Breast epithelium (tissue), 4 donors: Measurements from ENCODE around the gene GDPD5. TPM values are rescaled to one million over a fixed set of nuclear protein-coding genes. Genes with fewer than 3 reads are reported as not detected.

Source experiments
- DNase-seq, 2 donors: peaks; one replicate each; pipeline ENCODE4 v3.0.0-alpha.2; 2019; ENCODE audit warnings: low spot score in 2 of 2
- H3K27ac ChIP-seq, 2 donors: fragments of 200-600 bp; sonication (generic) in 1 of 2; one replicate each; pipeline ENCODE4 v1.5.1; 2016 to 2019; ENCODE audit warnings: mild to moderate bottlenecking in 1 of 2
- H3K27me3 ChIP-seq, 2 donors: fragments of 200-600 bp; sonication (generic) in 1 of 2; one replicate each; pipeline versions ENCODE4 v1.5.1 to v1.6.0; 2017 to 2019; ENCODE audit warnings: control low read depth in 1 of 2, mild to moderate bottlenecking in 1 of 2
- H3K36me3 ChIP-seq: fragments of 200-600 bp; one replicate; pipeline ENCODE4 v1.5.1; 2019
- H3K4me1 ChIP-seq, 2 donors: fragments of 200-600 bp; sonication (generic); one replicate each; pipeline ENCODE4 v1.5.1; 2016 to 2019; ENCODE audit warnings: control low read depth in 1 of 2
- H3K4me3 ChIP-seq, 3 donors: fragments of 200-600 bp; sonication (generic); 1 replicate in 2 of 3; 2 replicates in 1 of 3; pipeline ENCODE4 v1.5.1; 2016 to 2019; ENCODE audit warnings: mild to moderate bottlenecking in 3 of 3, moderate library complexity in 2 of 3
- H3K9me3 ChIP-seq, 2 donors: fragments of 200-600 bp; sonication (generic) in 1 of 2; one replicate each; pipeline ENCODE4 v1.5.1; 2016 to 2019; ENCODE audit warnings: control low read depth in 1 of 2
- CTCF ChIP-seq, 3 donors: fragments of 450-650 bp; IDR thresholded peaks; one replicate each; pipeline ENCODE4 v1.5.1; 2016 to 2017; ENCODE audit warnings: antibody characterized with exemption in 3 of 3, mild to moderate bottlenecking in 3 of 3, moderate library complexity in 3 of 3
- POLR2A ChIP-seq: fragments of 450-650 bp; IDR thresholded peaks from one replicate; pipeline ENCODE4 v1.6.1; 2016; ENCODE audit warnings: antibody characterized with exemption, mild to moderate bottlenecking, moderate library complexity
- POLR2AphosphoS5 ChIP-seq, 3 donors: sonication (generic); formaldehyde crosslinking; IDR thresholded peaks; one replicate each; pipeline ENCODE4 v1.6.1; 2017; ENCODE audit warnings: antibody characterized with exemption in 3 of 3
- intact Hi-C: fragments of 100-400 bp; cut with DNase I; formaldehyde crosslinking; loops from one replicate; pipeline ENCODE4 v1.15.1; 2023; ENCODE audit warnings: low total_unique reads
- total RNA-seq, 3 donors: library from RNA; depleted of rRNA; stranded (reverse); fragments of >200 nt; gene quantifications; one replicate each; pipeline ENCODE4 v1.1.0, GENCODE V29; 2016

Gene GDPD5
- total RNA-seq, 3 donors from 2014 or later = 10.5 to 25.9 (median 14.8) TPM

GRCh38 chr11:75530577-75530976 is 4.8 kb upstream of the GDPD5 start:
- no peak for TF ChIP-seq CTCF (IDR thresholded peaks at IDR 0.05)
- intact Hi-C loops = loop anchor here (5.0 kb wide), 1 partner anchor 143 kb away; no protein-coding TSS in a partner anchor
- Histone ChIP-seq H3K27me3 (no peaks in the 10 kb centered on the region), H3K9me3 (no peaks in the 10 kb centered on the region), H3K4me3 (no peak overlapping the region), H3K36me3 (no peaks in the 10 kb centered on the region), H3K27ac (no peak overlapping the region), H3K4me1 (no peaks in the 10 kb centered on the region)
- DNase-seq = no peak

GRCh38 chr11:75527938-75528735 is 2.4 kb upstream of the GDPD5 start:
- no peak for DNase-seq
- Histone ChIP-seq H3K9me3 (no peaks in the 10 kb centered on the region), H3K4me3 (no peak overlapping the region), H3K27me3 (no peaks in the 10 kb centered on the region), H3K36me3 (no peaks in the 10 kb centered on the region), H3K4me1 (peaks cover 0 to 7% of the 10 kb centered on the region in 2 donors), H3K27ac (no peak overlapping the region)
- TF ChIP-seq POLR2A (no peak), CTCF (IDR thresholded peaks at IDR 0.05) (no peak), POLR2AphosphoS5 (IDR thresholded peaks at IDR 0.05) (no peak)
- intact Hi-C loops = loop anchor here (5.0 kb wide), 1 partner anchor 76 kb away; no protein-coding TSS in a partner anchor

GRCh38 chr11:75527130-75527529 is 1.4 kb upstream of the GDPD5 start:
- Histone ChIP-seq H3K4me3 (no peak overlapping the region), H3K27ac (no peak overlapping the region), H3K9me3 (no peaks in the 10 kb centered on the region), H3K36me3 (no peaks in the 10 kb centered on the region), H3K4me1 (peaks cover 0 to 8% of the 10 kb centered on the region in 2 donors), H3K27me3 (no peaks in the 10 kb centered on the region)
- no peak for DNase-seq
- no peak for TF ChIP-seq CTCF (IDR thresholded peaks at IDR 0.05)
- no peak for TF ChIP-seq POLR2A
- TF ChIP-seq POLR2AphosphoS5 (IDR thresholded peaks at IDR 0.05) = no peak
- intact Hi-C loops = loop anchor here (5.0 kb wide), 1 partner anchor 75 kb away; no protein-coding TSS in a partner anchor

GRCh38 chr11:75526192-75526541 is 426 bp upstream of the GDPD5 start:
- Histone ChIP-seq H3K36me3 (no peaks in the 10 kb centered on the region), H3K4me3 (peak overlapping the region; percentile 73 to 93 (median 74)), H3K27ac (peak overlapping the region; percentile 48 to 61), H3K27me3 (no peaks in the 10 kb centered on the region), H3K9me3 (no peaks in the 10 kb centered on the region), H3K4me1 (peaks cover 0 to 8% of the 10 kb centered on the region in 2 donors)
- intact Hi-C loops = loop anchor here (5.0 kb wide), 1 partner anchor 74 kb away; no protein-coding TSS in a partner anchor
- no peak for DNase-seq
- TF ChIP-seq CTCF (IDR thresholded peaks at IDR 0.05) (no peak), POLR2AphosphoS5 (IDR thresholded peaks at IDR 0.05) (no peak), POLR2A (no peak)

GRCh38 chr11:75524665-75525432 is 892 bp downstream of the GDPD5 start:
- no peaks in the 10 kb centered on the region for H3K27me3 ChIP-seq
- no peaks in the 10 kb centered on the region for H3K9me3 ChIP-seq
- peak overlapping the region; percentile 48 to 61 for H3K27ac ChIP-seq
- no peak for DNase-seq
- peaks cover 0 to 8% of the 10 kb centered on the region in 2 donors for H3K4me1 ChIP-seq
- H3K4me3 ChIP-seq = peak overlapping the region; percentile 73 to 93 (median 74)
- intact Hi-C loops = loop anchor here (5.0 kb wide), 1 partner anchor 73 kb away; no protein-coding TSS in a partner anchor
- H3K36me3 ChIP-seq = no peaks in the 10 kb centered on the region
- no peak for TF ChIP-seq POLR2AphosphoS5 (IDR thresholded peaks at IDR 0.05)
- TF ChIP-seq POLR2A = no peak
- TF ChIP-seq CTCF (IDR thresholded peaks at IDR 0.05) = no peak
